Right atrium auricular region (tissue), 2 donors: Measurements from ENCODE around the gene GPR25. TPM values are rescaled to one million over a fixed set of nuclear protein-coding genes. Genes with fewer than 3 reads are reported as not detected.

Source experiments
- DNase-seq: peaks from one replicate; pipeline ENCODE4 v3.0.0-alpha.2; 2019; ENCODE audit warnings: low spot score
- H3K27ac ChIP-seq, 2 donors: fragments of 200-600 bp; sonication (generic); 1 replicate in 1 of 2; 2 replicates in 1 of 2; pipeline ENCODE4 v1.5.1; 2016 to 2019
- H3K27me3 ChIP-seq, 2 donors: fragments of 200-600 bp; sonication (generic); one replicate each; pipeline versions ENCODE4 v1.5.1 to v1.6.0; 2017 to 2019
- H3K36me3 ChIP-seq: fragments of 200-600 bp; sonication (generic); one replicate; pipeline ENCODE4 v1.5.1; 2016
- H3K4me1 ChIP-seq, 2 donors: fragments of 200-600 bp; sonication (generic); one replicate each; pipeline versions ENCODE4 v1.5.1 to v1.6.0; 2017 to 2019
- H3K4me3 ChIP-seq, 2 donors: fragments of 200-600 bp; sonication (generic); 1 replicate in 1 of 2; 2 replicates in 1 of 2; pipeline ENCODE4 v1.5.1; 2017 to 2019; ENCODE audit warnings: mild to moderate bottlenecking in 1 of 2, moderate library complexity in 1 of 2
- H3K9me3 ChIP-seq, 2 donors: fragments of 200-600 bp; sonication (generic); one replicate each; pipeline ENCODE4 v1.5.1; 2019
- total RNA-seq, 2 donors: library from RNA; depleted of rRNA; stranded (reverse); fragments of >200 nt; gene quantifications; one replicate each; pipeline ENCODE4 v1.1.0, GENCODE V29; 2016
- TF ChIP-seq, protein P1 (sequence below), 2 donors: fragments of 200-600 bp; sonication (generic); IDR thresholded peaks; one replicate each; pipeline ENCODE4 v1.5.1; 2019; ENCODE audit warnings: antibody characterized with exemption in 2 of 2

The GPR25 gene
- total RNA-seq, 2 donors from 2014 or later = not detected

DNA sequence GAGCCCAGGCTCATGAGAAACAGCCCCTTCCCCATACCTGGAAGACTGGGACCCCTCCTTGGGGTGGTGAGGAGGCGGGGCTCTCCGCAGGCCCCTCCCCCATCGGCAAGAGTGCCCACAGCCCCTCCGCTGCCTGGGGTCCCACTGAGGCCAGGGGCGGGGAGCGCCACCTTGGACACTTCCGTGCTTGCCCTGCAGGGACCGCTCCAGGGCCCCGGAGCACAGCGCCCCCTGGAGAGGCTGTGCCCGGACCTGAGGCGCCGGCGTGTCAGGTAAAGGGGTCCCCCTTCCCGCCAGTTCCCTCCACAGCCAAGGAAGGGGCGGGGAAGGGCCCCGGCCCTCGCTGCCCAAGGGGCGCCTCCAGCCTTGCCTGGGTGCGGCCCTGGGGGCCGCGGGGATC is 43.4 kb downstream of the GPR25 start:
- DNase-seq = no peak
- Histone ChIP-seq H3K9me3 (no peaks in the 10 kb centered on the region), H3K36me3 (no peaks in the 10 kb centered on the region), H3K4me1 (no peaks in the 10 kb centered on the region), H3K27me3 (no peaks in the 10 kb centered on the region), H3K27ac (no peak overlapping the region), H3K4me3 (no peak overlapping the region)
- TF ChIP-seq, protein P1, sequence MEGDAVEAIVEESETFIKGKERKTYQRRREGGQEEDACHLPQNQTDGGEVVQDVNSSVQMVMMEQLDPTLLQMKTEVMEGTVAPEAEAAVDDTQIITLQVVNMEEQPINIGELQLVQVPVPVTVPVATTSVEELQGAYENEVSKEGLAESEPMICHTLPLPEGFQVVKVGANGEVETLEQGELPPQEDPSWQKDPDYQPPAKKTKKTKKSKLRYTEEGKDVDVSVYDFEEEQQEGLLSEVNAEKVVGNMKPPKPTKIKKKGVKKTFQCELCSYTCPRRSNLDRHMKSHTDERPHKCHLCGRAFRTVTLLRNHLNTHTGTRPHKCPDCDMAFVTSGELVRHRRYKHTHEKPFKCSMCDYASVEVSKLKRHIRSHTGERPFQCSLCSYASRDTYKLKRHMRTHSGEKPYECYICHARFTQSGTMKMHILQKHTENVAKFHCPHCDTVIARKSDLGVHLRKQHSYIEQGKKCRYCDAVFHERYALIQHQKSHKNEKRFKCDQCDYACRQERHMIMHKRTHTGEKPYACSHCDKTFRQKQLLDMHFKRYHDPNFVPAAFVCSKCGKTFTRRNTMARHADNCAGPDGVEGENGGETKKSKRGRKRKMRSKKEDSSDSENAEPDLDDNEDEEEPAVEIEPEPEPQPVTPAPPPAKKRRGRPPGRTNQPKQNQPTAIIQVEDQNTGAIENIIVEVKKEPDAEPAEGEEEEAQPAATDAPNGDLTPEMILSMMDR (IDR thresholded peaks at IDR 0.05) = no peak

DNA sequence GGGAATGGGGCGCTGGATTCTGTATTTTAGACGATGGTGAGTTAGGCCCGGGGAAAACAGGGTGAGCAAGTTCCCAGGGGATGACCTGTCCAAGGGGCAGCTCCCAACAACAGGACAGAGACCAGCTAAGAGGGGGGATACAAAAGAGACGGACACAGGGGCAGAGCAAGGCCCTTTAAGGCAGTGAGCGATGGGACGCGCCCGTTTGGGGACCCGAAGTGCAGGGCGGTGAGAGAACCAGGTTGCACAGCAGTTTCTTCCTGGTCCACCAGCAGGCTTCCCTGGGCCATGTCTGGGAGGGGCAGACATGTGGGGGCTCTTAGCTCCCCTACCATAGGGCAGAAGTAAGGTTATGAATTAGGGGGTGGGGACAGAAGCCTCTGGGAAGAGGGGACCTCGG is 43.9 kb downstream of the GPR25 start:
- no peak for DNase-seq
- no peaks in the 10 kb centered on the region for H3K4me1 ChIP-seq
- no peak overlapping the region for H3K4me3 ChIP-seq
- H3K36me3 ChIP-seq = no peaks in the 10 kb centered on the region
- no peaks in the 10 kb centered on the region for H3K27me3 ChIP-seq
- no peaks in the 10 kb centered on the region for H3K9me3 ChIP-seq
- TF ChIP-seq, protein P1 (IDR thresholded peaks at IDR 0.05) = no peak
- H3K27ac ChIP-seq = no peak overlapping the region

DNA sequence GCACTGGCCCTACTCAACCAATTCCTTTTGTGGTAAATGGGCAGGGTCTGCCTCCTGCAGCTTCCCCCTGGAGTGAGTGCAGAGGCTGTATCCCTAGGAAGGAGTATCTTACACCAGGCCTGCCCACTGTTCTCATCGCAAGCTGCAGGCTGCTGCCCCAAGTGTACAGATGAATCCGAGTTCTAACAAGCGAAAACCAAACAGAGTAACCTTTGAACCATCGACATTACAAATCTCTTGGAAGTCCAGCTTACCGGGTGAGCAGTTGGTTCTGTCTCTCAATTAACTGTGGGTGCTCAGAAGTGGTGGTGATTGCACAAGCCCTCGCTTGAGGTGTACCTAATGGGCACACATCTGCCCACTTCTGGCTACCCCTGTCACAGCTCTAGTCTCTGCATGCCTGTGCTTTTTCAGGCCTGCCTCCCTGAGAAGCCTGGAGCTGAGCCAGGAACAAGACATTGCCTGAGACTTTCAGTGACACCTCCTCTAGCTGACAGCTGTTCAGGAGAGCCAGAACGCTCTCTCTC is 44.6 kb downstream of the GPR25 start:
- Histone ChIP-seq H3K36me3 (no peaks in the 10 kb centered on the region), H3K4me3 (no peak overlapping the region), H3K27me3 (no peaks in the 10 kb centered on the region), H3K9me3 (no peaks in the 10 kb centered on the region), H3K4me1 (no peaks in the 10 kb centered on the region), H3K27ac (no peak overlapping the region)
- DNase-seq = no peak
- TF ChIP-seq, protein P1 (IDR thresholded peaks at IDR 0.05) = no peak

DNA sequence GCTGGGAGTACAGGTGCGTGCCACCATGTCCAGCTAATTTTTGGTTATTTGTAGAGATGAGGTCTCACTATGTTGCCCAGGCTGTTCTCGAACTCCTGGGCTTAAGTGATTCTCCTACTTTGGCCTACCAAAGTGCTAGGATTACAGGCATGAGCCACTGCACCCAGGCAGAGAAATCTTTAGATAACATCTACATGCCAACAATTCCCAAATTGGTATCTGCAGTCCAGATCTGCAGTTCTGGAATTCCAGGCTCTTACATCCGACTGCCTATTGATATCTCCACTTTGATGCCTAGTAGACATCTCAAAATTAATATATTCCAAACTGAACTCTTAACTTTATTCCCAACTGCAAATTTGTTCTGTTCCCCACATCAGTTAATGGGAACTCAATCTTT is 45.2 kb downstream of the GPR25 start:
- no peaks in the 10 kb centered on the region for H3K36me3 ChIP-seq
- TF ChIP-seq, protein P1 (IDR thresholded peaks at IDR 0.05) = no peak
- H3K27ac ChIP-seq = no peak overlapping the region
- no peaks in the 10 kb centered on the region for H3K4me1 ChIP-seq
- no peak for DNase-seq
- no peak overlapping the region for H3K4me3 ChIP-seq
- no peaks in the 10 kb centered on the region for H3K9me3 ChIP-seq
- H3K27me3 ChIP-seq = no peaks in the 10 kb centered on the region

DNA sequence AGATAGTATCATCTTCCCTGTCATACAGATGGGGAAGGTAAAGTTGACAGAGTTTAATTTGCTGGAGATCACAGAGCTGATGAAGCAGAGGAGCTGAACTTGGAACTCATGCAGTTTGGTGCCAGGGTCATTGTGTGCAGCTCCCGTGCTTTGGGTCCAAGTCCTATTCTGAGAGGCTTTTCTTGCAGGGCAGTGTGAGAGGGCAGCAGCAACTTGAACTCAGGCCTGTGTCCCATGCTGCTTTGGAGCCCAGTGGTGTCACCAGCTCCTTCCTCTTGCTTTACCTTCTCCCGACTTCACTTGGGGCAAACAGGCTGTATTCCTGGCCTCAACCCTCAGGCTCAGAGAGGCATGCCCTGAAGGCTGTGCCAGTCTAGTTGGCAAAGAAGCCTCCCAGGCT is 46.6 kb downstream of the GPR25 start:
- no peaks in the 10 kb centered on the region for H3K4me1 ChIP-seq
- no peaks in the 10 kb centered on the region for H3K27me3 ChIP-seq
- TF ChIP-seq, protein P1 (IDR thresholded peaks at IDR 0.05) = no peak
- H3K27ac ChIP-seq = no peak overlapping the region
- no peaks in the 10 kb centered on the region for H3K9me3 ChIP-seq
- DNase-seq = no peak
- no peaks in the 10 kb centered on the region for H3K36me3 ChIP-seq
- no peak overlapping the region for H3K4me3 ChIP-seq

DNA sequence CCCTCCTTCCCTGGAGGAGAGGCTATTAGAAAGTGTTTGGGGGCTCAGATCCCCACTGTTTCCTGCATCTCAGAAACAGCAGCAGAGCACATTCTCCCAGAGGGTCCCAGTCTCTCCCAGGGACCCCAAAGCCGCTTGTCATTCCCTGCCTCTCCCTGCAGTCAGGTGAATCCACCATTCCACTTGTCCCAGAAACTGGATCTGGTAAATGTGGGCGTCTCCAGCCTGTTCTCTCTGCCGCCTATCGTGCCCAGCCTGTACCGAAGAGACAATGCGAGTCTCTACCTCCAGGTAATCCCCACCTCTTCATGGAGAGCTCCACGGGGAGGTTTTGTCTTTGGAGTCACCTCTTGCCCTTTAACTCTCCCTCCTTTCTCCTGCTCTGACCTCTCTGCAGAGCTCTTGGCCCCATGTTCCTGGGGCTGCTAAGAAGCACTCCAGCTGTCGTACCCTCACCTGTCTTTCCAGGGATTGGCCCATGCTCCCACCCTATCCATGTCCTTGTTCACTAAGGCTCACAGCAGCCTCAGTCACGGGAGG is 48.9 kb downstream of the GPR25 start:
- TF ChIP-seq, protein P1 (IDR thresholded peaks at IDR 0.05) = no peak
- Histone ChIP-seq H3K27ac (no peak overlapping the region), H3K36me3 (no peaks in the 10 kb centered on the region), H3K4me1 (no peaks in the 10 kb centered on the region), H3K27me3 (no peaks in the 10 kb centered on the region), H3K9me3 (no peaks in the 10 kb centered on the region), H3K4me3 (no peak overlapping the region)
- DNase-seq = no peak
